ENCODE data around the gene BACH1.
"Not testable (repeated sequence)": the region's sequence is repeated elsewhere in the genome, so short reads cannot be mapped to it uniquely, and the experiment has no call there.

BACH1 gene

GRCh38 chr21:29298348-29299045 lies at the start of gene BACH1:
Gene BACH1 (plus strand): TSS chr21:29298922. CDS start chr21:29321281, 22,359 bp downstream.
- DNase-seq (ENCODE audit: low read depth in 2 of 2), result peak; percentile 84 to 88

GRCh38 chr21:29249289-29249688 lies 49.4 kb upstream of the BACH1 start:
- not testable (repeated sequence) for DNase-seq (ENCODE audit: low read depth in 2 of 2)

GRCh38 chr21:29250636-29251035 lies 48.1 kb upstream of the BACH1 start:
- DNase-seq (ENCODE audit: low read depth in 2 of 2), result no peak

- not testable (repeated sequence) for DNase-seq (ENCODE audit: low read depth in 2 of 2)
Measured at GRCh38 chr21:29253861-29254260, 44.9 kb upstream of the BACH1 start.

- DNase-seq (ENCODE audit: low read depth in 2 of 2), result no peak
Measured at GRCh38 chr21:29254550-29254949, 44.2 kb upstream of the BACH1 start.

- DNase-seq (ENCODE audit: low read depth in 2 of 2), result no peak
Measured at GRCh38 chr21:29256126-29256910, 42.4 kb upstream of the BACH1 start.

GRCh38 chr21:29257701-29258100 lies 41.0 kb upstream of the BACH1 start:
- no peak for DNase-seq (ENCODE audit: low read depth in 2 of 2)

- no peak for DNase-seq (ENCODE audit: low read depth in 2 of 2)
Measured at GRCh38 chr21:29258626-29259338, 39.9 kb upstream of the BACH1 start.

- DNase-seq (ENCODE audit: low read depth in 2 of 2), result no peak
Measured at GRCh38 chr21:29260461-29260860, 38.3 kb upstream of the BACH1 start.

GRCh38 chr21:29261555-29262540 lies 36.9 kb upstream of the BACH1 start:
- no peak for DNase-seq (ENCODE audit: low read depth in 2 of 2)

- DNase-seq (ENCODE audit: low read depth in 2 of 2), result no peak
Measured at GRCh38 chr21:29264721-29265120, 34.0 kb upstream of the BACH1 start.

GRCh38 chr21:29265690-29266479 lies 32.8 kb upstream of the BACH1 start:
- DNase-seq (ENCODE audit: low read depth in 2 of 2), result peak; percentile 20 to 30

GRCh38 chr21:29267666-29268065 lies 31.1 kb upstream of the BACH1 start:
- no peak for DNase-seq (ENCODE audit: low read depth in 2 of 2)

- DNase-seq (ENCODE audit: low read depth in 2 of 2), result no peak
Measured at GRCh38 chr21:29271927-29272333, 26.8 kb upstream of the BACH1 start.

- no peak for DNase-seq (ENCODE audit: low read depth in 2 of 2)
Measured at GRCh38 chr21:29277442-29277841, 21.3 kb upstream of the BACH1 start.

GRCh38 chr21:29279558-29279957 lies 19.2 kb upstream of the BACH1 start:
- DNase-seq (ENCODE audit: low read depth in 2 of 2), result no peak

- not testable (repeated sequence) for DNase-seq (ENCODE audit: low read depth in 2 of 2)
Measured at GRCh38 chr21:29281801-29282200, 16.9 kb upstream of the BACH1 start.

GRCh38 chr21:29287383-29287782 lies 11.3 kb upstream of the BACH1 start:
- no peak for DNase-seq (ENCODE audit: low read depth in 2 of 2)

GRCh38 chr21:29288239-29288638 lies 10.5 kb upstream of the BACH1 start:
- no peak for DNase-seq (ENCODE audit: low read depth in 2 of 2)

GRCh38 chr21:29289317-29289716 lies 9.4 kb upstream of the BACH1 start:
- no peak for DNase-seq (ENCODE audit: low read depth in 2 of 2)
